ENCODE measurements around the gene CYP2W1. TPM values are rescaled to one million over a fixed set of nuclear protein-coding genes. Genes with fewer than 3 reads are reported as not detected.

CYP2W1 gene
- total RNA-seq, 4 donors from 2014 or later = not detected

DNA sequence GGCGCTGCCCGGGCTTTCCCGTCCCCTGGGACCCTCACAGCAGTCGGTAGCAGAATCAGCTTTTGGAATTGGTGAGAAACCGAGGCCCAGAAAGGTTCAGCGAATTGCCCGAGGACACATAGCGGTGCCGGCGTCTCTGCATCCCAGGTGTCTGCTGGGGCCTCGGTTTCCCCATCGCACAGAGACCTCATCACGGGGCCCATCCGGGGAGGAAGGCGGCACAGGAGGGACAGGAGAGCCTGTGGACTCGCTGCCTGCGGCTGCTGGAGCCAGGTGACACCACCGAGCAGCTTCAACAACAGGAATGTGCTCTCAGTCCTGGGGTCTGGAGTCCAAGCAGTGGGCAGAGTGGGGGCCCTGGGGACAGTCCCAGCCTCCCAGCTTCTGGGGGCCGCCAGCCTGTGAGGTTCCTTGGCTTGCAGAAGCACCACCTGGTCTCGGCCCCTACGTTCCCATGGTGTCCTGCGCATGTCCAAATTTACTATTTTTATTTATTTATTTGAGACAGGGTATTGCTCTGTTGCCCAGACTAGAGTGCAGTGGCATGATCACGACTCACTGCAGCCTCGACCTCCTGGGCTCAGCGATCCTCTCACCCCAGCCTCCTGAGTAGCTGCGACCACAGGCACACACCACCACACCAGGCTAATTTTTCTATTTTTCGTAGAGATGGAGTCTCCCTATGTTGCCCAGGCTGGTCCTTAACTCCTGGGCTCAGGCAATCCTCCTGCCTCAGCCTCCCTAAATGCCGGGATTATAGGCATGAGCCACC is 7.1 kb upstream of the CYP2W1 start:
- TF ChIP-seq EP300 (IDR thresholded peaks at IDR 0.05) (no peak), POLR2A (IDR thresholded peaks at IDR 0.05) (no peak), POLR2AphosphoS5 (IDR thresholded peaks at IDR 0.05) (no peak)
- TF ChIP-seq, protein P1, sequence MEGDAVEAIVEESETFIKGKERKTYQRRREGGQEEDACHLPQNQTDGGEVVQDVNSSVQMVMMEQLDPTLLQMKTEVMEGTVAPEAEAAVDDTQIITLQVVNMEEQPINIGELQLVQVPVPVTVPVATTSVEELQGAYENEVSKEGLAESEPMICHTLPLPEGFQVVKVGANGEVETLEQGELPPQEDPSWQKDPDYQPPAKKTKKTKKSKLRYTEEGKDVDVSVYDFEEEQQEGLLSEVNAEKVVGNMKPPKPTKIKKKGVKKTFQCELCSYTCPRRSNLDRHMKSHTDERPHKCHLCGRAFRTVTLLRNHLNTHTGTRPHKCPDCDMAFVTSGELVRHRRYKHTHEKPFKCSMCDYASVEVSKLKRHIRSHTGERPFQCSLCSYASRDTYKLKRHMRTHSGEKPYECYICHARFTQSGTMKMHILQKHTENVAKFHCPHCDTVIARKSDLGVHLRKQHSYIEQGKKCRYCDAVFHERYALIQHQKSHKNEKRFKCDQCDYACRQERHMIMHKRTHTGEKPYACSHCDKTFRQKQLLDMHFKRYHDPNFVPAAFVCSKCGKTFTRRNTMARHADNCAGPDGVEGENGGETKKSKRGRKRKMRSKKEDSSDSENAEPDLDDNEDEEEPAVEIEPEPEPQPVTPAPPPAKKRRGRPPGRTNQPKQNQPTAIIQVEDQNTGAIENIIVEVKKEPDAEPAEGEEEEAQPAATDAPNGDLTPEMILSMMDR (IDR thresholded peaks at IDR 0.05) = no peak
- peak; percentile 1 for ATAC-seq
- H3K27me3 ChIP-seq = no peaks in the 10 kb centered on the region
- peaks cover 0 to 45% (median 13%) of the 10 kb centered on the region in 3 donors for H3K4me1 ChIP-seq
- H3K9me3 ChIP-seq = no peaks in the 10 kb centered on the region
- H3K27ac ChIP-seq = peak overlapping the region in 2 of 4 donors; percentile 98 to 99
- H3K4me3 ChIP-seq = peak overlapping the region; percentile 90 to 100
- H3K36me3 ChIP-seq = peaks cover 0 to 22% of the 10 kb centered on the region in 2 donors
- 88 to 93% methylated on average over 4 to 7 of the region's 28 CpGs for WGBS, 2 donors (ENCODE audit: low coverage in 1 of 2)

- H3K4me1 ChIP-seq = peaks cover 0 to 35% (median 13%) of the 10 kb centered on the region in 3 donors
- TF ChIP-seq POLR2AphosphoS5 (IDR thresholded peaks at IDR 0.05) (no peak), EP300 (IDR thresholded peaks at IDR 0.05) (no peak), POLR2A (IDR thresholded peaks at IDR 0.05) (no peak)
- TF ChIP-seq, protein P1 (IDR thresholded peaks at IDR 0.05) = no peak
- peaks cover 0 to 12% of the 10 kb centered on the region in 2 donors for H3K36me3 ChIP-seq
- H3K27ac ChIP-seq = peak overlapping the region in 2 of 4 donors; percentile 43 to 61
- 75% methylated on average over 14 of the region's 19 CpGs; no CpG with 5 or more reads in 1 of the 2 donors for WGBS, 2 donors (ENCODE audit: low coverage in 1 of 2)
- H3K9me3 ChIP-seq = no peaks in the 10 kb centered on the region
- H3K27me3 ChIP-seq = no peaks in the 10 kb centered on the region
- no peak overlapping the region for H3K4me3 ChIP-seq
- no peak for ATAC-seq
These were observed 6.1 kb upstream of the CYP2W1 start for GRCh38 chr7:976901-977325.

DNA sequence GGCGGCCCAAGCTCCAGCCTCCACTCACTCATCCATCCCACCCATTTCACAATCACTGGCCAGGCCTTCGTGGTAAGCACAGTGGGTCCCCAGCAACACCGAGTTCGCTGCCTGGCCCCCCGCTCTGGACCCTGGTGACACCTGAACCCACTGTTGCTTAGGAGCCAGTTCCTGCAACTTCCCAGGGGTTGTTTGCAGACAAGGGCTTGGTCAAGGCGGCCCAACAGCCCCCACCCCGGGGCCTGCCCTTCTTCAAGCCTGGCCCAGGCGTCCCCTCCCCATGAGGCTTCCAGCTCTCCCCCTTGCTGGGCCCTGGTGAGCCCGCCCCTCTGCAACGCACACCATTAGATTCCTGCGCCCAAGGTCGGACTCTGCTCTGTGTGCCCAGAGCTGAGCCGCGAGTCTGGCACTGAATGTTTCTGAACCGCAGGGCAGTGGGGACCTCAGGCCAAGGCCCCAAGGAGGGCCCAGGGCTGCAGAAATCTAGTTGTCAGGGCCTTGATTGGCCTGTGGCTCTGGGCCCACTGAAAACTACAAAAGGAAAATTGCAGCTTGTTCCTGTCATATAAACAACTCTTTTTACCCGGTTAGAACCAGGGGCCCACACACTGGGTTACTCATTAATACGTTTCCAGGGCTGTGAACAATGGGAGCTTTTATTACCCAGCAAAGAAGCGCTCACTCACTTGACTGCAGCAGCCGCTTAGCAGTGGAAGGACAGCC is 5.5 kb upstream of the CYP2W1 start:
- Histone ChIP-seq H3K4me1 (peaks cover 0 to 29% (median 13%) of the 10 kb centered on the region in 3 donors), H3K36me3 (peaks cover 0 to 6% of the 10 kb centered on the region in 2 donors), H3K4me3 (no peak overlapping the region), H3K9me3 (no peaks in the 10 kb centered on the region), H3K27me3 (peaks cover 5% of the 10 kb centered on the region), H3K27ac (peak overlapping the region in 2 of 4 donors; percentile 43 to 61)
- WGBS, 2 donors (ENCODE audit: low coverage in 1 of 2) = 86 to 92% methylated on average over 1 to 2 of the region's 19 CpGs
- TF ChIP-seq, protein P1 (IDR thresholded peaks at IDR 0.05) = no peak
- TF ChIP-seq POLR2A (IDR thresholded peaks at IDR 0.05) (no peak), EP300 (IDR thresholded peaks at IDR 0.05) (no peak), POLR2AphosphoS5 (IDR thresholded peaks at IDR 0.05) (no peak)
- no peak for ATAC-seq

GRCh38 chr7:978049-978346 is 5.0 kb upstream of the CYP2W1 start:
- no peak overlapping the region for H3K27ac ChIP-seq
- WGBS, 2 donors (ENCODE audit: low coverage in 1 of 2) = 80 to 94% methylated on average over 4 of the region's 7 CpGs

More at GRCh38 chr7:978049-978346, 5.0 kb upstream of the CYP2W1 start:
- Histone ChIP-seq H3K27me3 (peaks cover 10% of the 10 kb centered on the region), H3K9me3 (no peaks in the 10 kb centered on the region), H3K4me3 (no peak overlapping the region), H3K4me1 (peaks cover 0 to 26% (median 13%) of the 10 kb centered on the region in 3 donors), H3K36me3 (peaks cover 0 to 1% of the 10 kb centered on the region in 2 donors)
- no peak for ATAC-seq
- TF ChIP-seq EP300 (IDR thresholded peaks at IDR 0.05) (no peak), POLR2A (IDR thresholded peaks at IDR 0.05) (no peak), POLR2AphosphoS5 (IDR thresholded peaks at IDR 0.05) (no peak)
- TF ChIP-seq, protein P1 (IDR thresholded peaks at IDR 0.05) = no peak

Measured in gastroesophageal sphincter (tissue), 4 donors.